IMR-90 (cell line): Measurements from ENCODE around the gene SFSWAP. TPM values are rescaled to one million over a fixed set of nuclear protein-coding genes. Genes with fewer than 3 reads are reported as not detected.

ENCODE experiments used
- ATAC-seq: fragments of 200-7000 bp; cut with Tn5 transposase; 2 replicates; pipeline ENCODE4 v1.9.1; 2020; ENCODE audit warnings: low read depth, mild to moderate bottlenecking, moderate library complexity
- BruUV-seq: library from RNA; stranded (reverse); fragments of 400-500 nt; replicated peaks from 2 replicates; lab custom pipeline; 2021; lab: Mats Ljungman, UMichigan
- CTCF ChIA-PET: fragments of 300-600 bp; formaldehyde crosslinking; extraction: SDS; loops from one replicate; lab custom pipeline; 2021; ENCODE audit warnings: antibody characterized with exemption; lab: Yijun Ruan, JAX
- POLR2A ChIA-PET: fragments of 300-600 bp; sonication (Branson Sonifier 250); formaldehyde crosslinking; loops from one replicate; lab custom pipeline; 2022; ENCODE audit warnings: antibody characterized with exemption; ENCODE audit not compliant: unreplicated experiment; lab: Charles Lee
- DNase-seq: peaks from one replicate; pipeline ENCODE4 v3.0.0; 2013
- H2AFZ ChIP-seq: replicated peaks from 2 replicates; pipeline ENCODE3; 2013; ENCODE audit warnings: low read length, mild to moderate bottlenecking; ENCODE audit not compliant: poor library complexity
- H2AK5ac ChIP-seq: 2 replicates; pipeline ENCODE4 v1.6.1; 2013; ENCODE audit warnings: low read depth, low read length, inconsistent platforms
- H2AK9ac ChIP-seq: replicated peaks from 2 replicates; pipeline ENCODE3; 2013; ENCODE audit warnings: mild to moderate bottlenecking, low read depth, low read length, moderate library complexity; ENCODE audit not compliant: poor library complexity
- H2BK120ac ChIP-seq: 2 replicates; pipeline ENCODE4 v1.6.1; 2013; ENCODE audit warnings: low read depth, low read length, inconsistent platforms
- H2BK15ac ChIP-seq: 3 replicates; pipeline ENCODE4 v1.6.1; 2013; ENCODE audit warnings: low read depth, low read length, inconsistent platforms
- H2BK20ac ChIP-seq: 2 replicates; pipeline ENCODE4 v1.6.1; 2013; ENCODE audit warnings: low read depth, mild to moderate bottlenecking, inconsistent platforms, low read length, moderate library complexity
- H2BK5ac ChIP-seq: 2 replicates; pipeline ENCODE4 v1.6.1; 2013; ENCODE audit warnings: mild to moderate bottlenecking, low read depth, low read length, inconsistent platforms; ENCODE audit not compliant: poor library complexity, severe bottlenecking
- H3K14ac ChIP-seq: replicated peaks from 2 replicates; pipeline ENCODE4 v1.6.1; 2013; ENCODE audit warnings: low read depth, low read length, inconsistent platforms
- H3K18ac ChIP-seq: 2 replicates; pipeline ENCODE4 v1.6.1; 2013; ENCODE audit warnings: low read depth, low read length, control low read depth
- H3K23ac ChIP-seq: 2 replicates; pipeline ENCODE4 v1.6.1; 2013; ENCODE audit warnings: low read depth, low read length, inconsistent platforms
- H3K27ac ChIP-seq: 2 replicates; pipeline ENCODE4 v1.5.1; 2013; ENCODE audit warnings: mild to moderate bottlenecking, control low read depth, low read length; ENCODE audit not compliant: insufficient read depth
- H3K27me3 ChIP-seq: 2 replicates; pipeline ENCODE4 v1.6.1; 2013; ENCODE audit warnings: low read length; ENCODE audit not compliant: control insufficient read depth, insufficient read depth
- H3K36me3 ChIP-seq: 2 replicates; pipeline ENCODE4 v1.6.1; 2013; ENCODE audit warnings: low read length, mixed read lengths; ENCODE audit not compliant: control insufficient read depth, insufficient read depth
- H3K4ac ChIP-seq: 2 replicates; pipeline ENCODE4 v1.6.1; 2013; ENCODE audit warnings: low read depth, low read length, inconsistent platforms
- H3K4me1 ChIP-seq: 2 replicates; pipeline ENCODE4 v1.6.1; 2013; ENCODE audit warnings: low read length, mixed read lengths; ENCODE audit not compliant: control insufficient read depth, insufficient read depth
- H3K4me2 ChIP-seq: 2 replicates; pipeline ENCODE4 v1.6.1; 2013; ENCODE audit warnings: low read depth, mild to moderate bottlenecking, control low read depth, low read length, moderate library complexity
- H3K4me3 ChIP-seq: 2 replicates; pipeline ENCODE4 v1.5.1; 2013; ENCODE audit warnings: low read depth, mild to moderate bottlenecking, control low read depth, low read length, moderate library complexity; ENCODE audit not compliant: insufficient read depth
- H3K56ac ChIP-seq: 2 replicates; pipeline ENCODE4 v1.6.1; 2013; ENCODE audit warnings: low read length, inconsistent platforms; ENCODE audit not compliant: insufficient read depth; ENCODE audit errors: extremely low read depth
- H3K79me1 ChIP-seq, 2 experiments: 2 replicates each; pipeline ENCODE4 v1.6.1; 2013; ENCODE audit warnings: low read length in 2 of 2, inconsistent platforms in 1 of 2, low read depth in 1 of 2
- H3K9ac ChIP-seq: 2 replicates; pipeline ENCODE4 v1.6.1; 2013; ENCODE audit warnings: low read depth, low read length, control low read depth
- H3K9me1 ChIP-seq: 2 replicates; pipeline ENCODE4 v1.6.1; 2013; ENCODE audit warnings: low read length, inconsistent platforms; ENCODE audit not compliant: insufficient read depth
- H3K9me3 ChIP-seq: 2 replicates; pipeline ENCODE4 v1.6.1; 2013; ENCODE audit warnings: low read length; ENCODE audit not compliant: control insufficient read depth, insufficient read depth
- H4K20me1 ChIP-seq: 2 replicates; pipeline ENCODE4 v1.6.1; 2013; ENCODE audit warnings: low read length, inconsistent platforms; ENCODE audit not compliant: insufficient read depth
- H4K5ac ChIP-seq: 2 replicates; pipeline ENCODE4 v1.6.1; 2013; ENCODE audit warnings: mild to moderate bottlenecking, low read depth, low read length, control low read depth
- H4K8ac ChIP-seq, 2 experiments: 2 replicates each; pipeline ENCODE4 v1.6.1; 2013; ENCODE audit warnings: low read depth in 2 of 2, low read length in 2 of 2, control low read depth in 1 of 2, inconsistent platforms in 1 of 2
- H4K91ac ChIP-seq: 2 replicates; pipeline ENCODE4 v1.6.1; 2013; ENCODE audit warnings: low read depth, low read length, inconsistent platforms; ENCODE audit not compliant: insufficient read depth
- FOS ChIP-seq: fragments of 150-350 bp; IDR thresholded peaks from 2 replicates; pipeline ENCODE4 v1.6.1; 2016; ENCODE audit warnings: low read depth, low read length
- WGBS, 2 experiments: methylation state at CpG; one replicate each; pipeline versions ENCODE4 v1.1.5 to v1.1.7; 2013; ENCODE audit warnings: missing lambda C conversion rate in 2 of 2; ENCODE audit not compliant: insufficient read length in 1 of 2; ENCODE audit errors: extremely low coverage in 2 of 2; 5-methylcytosine and 5-hydroxymethylcytosine counted together
- dilution Hi-C: fragments of 300-500 bp; cut with HindIII; formaldehyde crosslinking; loops from one replicate; pipeline ENCODE4 v1.14.3; 2018; ENCODE audit warnings: low sequenced_read_pairs; ENCODE audit not compliant: unreplicated experiment
- in situ Hi-C: fragments of 300-500 bp; cut with MboI; formaldehyde crosslinking; loops from 3 replicates; pipeline ENCODE4 v1.14.3; 2019; ENCODE audit warnings: low sequenced_read_pairs, inconsistent platforms, mixed read lengths
- intact Hi-C: fragments of 100-400 bp; cut with micrococcal nuclease; formaldehyde crosslinking; loops from 2 replicates; pipeline ENCODE4 v1.10.0; 2022
- polyA plus RNA-seq, 3 experiments: library from polyadenylated mRNA; depleted of rRNA; stranded (reverse); fragments of >200 nt; gene quantifications; 2 replicates each; pipeline ENCODE4 v1.2.3, GENCODE V29; 2012; ENCODE audit warnings: low replicate concordance in 1 of 3
- total RNA-seq: library from RNA; depleted of rRNA; stranded (reverse); fragments of >200 nt; gene quantifications from 2 replicates; pipeline ENCODE4 v1.2.3, GENCODE V29; 2012

The SFSWAP gene
- total and polyA plus RNA-seq, 2 of the 4 experiments (the other 2 are of a cell fraction), result 19.7 to 22.4 TPM

DNA sequence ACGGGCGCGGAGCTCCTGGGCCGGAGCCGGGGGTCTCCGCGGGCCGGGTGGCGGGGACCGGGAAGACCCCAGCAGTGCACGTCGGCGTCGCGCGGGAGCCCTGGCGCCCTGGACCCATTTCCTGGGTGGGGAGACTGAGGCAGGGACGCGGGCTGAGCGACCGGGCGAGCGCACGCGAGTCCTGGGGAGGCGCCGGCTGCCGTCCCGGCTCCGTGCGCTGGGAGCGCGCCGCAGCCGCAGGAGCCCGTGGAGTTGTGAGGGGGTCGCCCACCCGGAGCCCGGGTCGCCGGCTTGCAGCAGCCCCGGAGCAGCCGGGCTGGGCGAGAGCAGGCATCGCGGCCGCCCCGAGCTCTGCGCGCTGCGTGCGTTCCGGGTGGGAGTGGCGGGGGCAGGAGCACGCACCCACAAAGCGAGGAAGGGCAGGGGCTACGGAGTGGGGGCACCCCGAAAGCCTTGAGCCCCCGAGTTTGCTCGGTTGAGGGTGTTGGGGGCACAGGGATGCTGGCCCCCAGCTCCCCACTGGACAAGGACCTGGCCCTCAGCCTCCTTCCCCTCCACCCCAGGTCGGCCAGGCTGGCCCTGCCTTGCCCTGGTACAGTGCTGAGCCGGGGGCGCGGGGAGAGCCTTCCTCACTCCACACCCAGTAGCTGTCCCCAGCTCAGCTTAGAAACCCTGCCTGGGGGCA, 117.9 kb downstream of the SFSWAP start:
- H3K23ac ChIP-seq, result no peak overlapping the region
- DNase-seq (no peak), ATAC-seq (no peak; the same call in 1 of the 2 replicates)
- no peak overlapping the region for H4K8ac ChIP-seq
- no TSS peak for BruUV-seq
- no peaks in the 10 kb centered on the region for H3K36me3 ChIP-seq
- TF ChIP-seq FOS, result no peak
- peak overlapping the region; percentile 59 for H3K4me2 ChIP-seq
- no peak overlapping the region for H2BK15ac ChIP-seq
- peak overlapping the region; percentile 77 for H2AFZ ChIP-seq
- peak overlapping the region; percentile 32; the same call in 1 of the 2 replicates for H3K9ac ChIP-seq
- peaks cover 9% of the 10 kb centered on the region; the same call in 1 of the 2 replicates for H3K4me1 ChIP-seq
- no peak overlapping the region for H2BK20ac ChIP-seq
- H3K4me3 ChIP-seq, result peak overlapping the region; percentile 44
- WGBS, 2 experiments, result 2% methylated on average over 40 of the region's 64 CpGs; no CpG with 5 or more reads in 1 of the 2 experiments
- no peak overlapping the region for H3K56ac ChIP-seq
- H2AK5ac ChIP-seq, result 0 out of 2 replicates have a peak overlapping the region, but pooled peaks have one; percentile 35
- H3K18ac ChIP-seq, result no peak overlapping the region
- H4K91ac ChIP-seq, result no peak overlapping the region
- in situ Hi-C loops, result loop anchor here (25.0 kb wide), 1 partner anchor 717 kb away; no protein-coding TSS in a partner anchor
- H2AK9ac ChIP-seq, result peak overlapping the region; percentile 72
- H2BK5ac ChIP-seq, result no peak overlapping the region
- dilution Hi-C loops, result no loop called here
- CTCF ChIA-PET, result interaction anchor here (0.6 to 1.2 kb wide), 2 partner anchors 106 to 889 kb away, joined by 3 read pairs; no protein-coding TSS in a partner anchor
- no peak overlapping the region for H3K27ac ChIP-seq
- H3K9me1 ChIP-seq, result no peaks in the 10 kb centered on the region; the same call in 1 of the 2 replicates
- intact Hi-C loops, result loop anchor here (2.0 kb wide), 1 partner anchor 912 kb away; no protein-coding TSS in a partner anchor
- no peaks in the 10 kb centered on the region for H3K9me3 ChIP-seq
- H2BK120ac ChIP-seq, result no peak overlapping the region
- POLR2A ChIA-PET, result no interaction called here
- H3K79me1 ChIP-seq, result peaks cover 0 to 13% of the 10 kb centered on the region in 2 experiments; a peak in 2 of 4 replicates
- no peak overlapping the region for H4K5ac ChIP-seq
- no peak overlapping the region for H3K4ac ChIP-seq
- H4K20me1 ChIP-seq, result no peaks in the 10 kb centered on the region
- H3K27me3 ChIP-seq, result no peaks in the 10 kb centered on the region; the same call in 1 of the 2 replicates
- no peak overlapping the region for H3K14ac ChIP-seq
